ENCODE measurements around the gene LSM11. TPM values are rescaled to one million over a fixed set of nuclear protein-coding genes. Genes with fewer than 3 reads are reported as not detected.

Gene LSM11
- total RNA-seq, 2 experiments from 2014 or later: 7.4 to 8.0 TPM

- H3K9me3 Mint-ChIP-seq: no peaks in the 10 kb centered on the region
- intact Hi-C loops (cut with micrococcal nuclease): no loop called here
- H3K4me1 Mint-ChIP-seq (ENCODE audit: low read depth): peaks cover 20% of the 10 kb centered on the region
- no peak overlapping the region for H3K27ac Mint-ChIP-seq
- no peak for DNase-seq
- peaks cover 37% of the 10 kb centered on the region for H3K36me3 Mint-ChIP-seq
- CTCF ChIA-PET: interaction anchor here (0.9 to 1.3 kb wide), 2 partner anchors 9 to 304 kb away, joined by 3 read pairs; no protein-coding TSS in a partner anchor
- POLR2A ChIA-PET: no interaction called here
- no peak overlapping the region for H3K4me3 Mint-ChIP-seq
- no peaks in the 10 kb centered on the region for H3K27me3 Mint-ChIP-seq
Observed at GRCh38 chr5:157735991-157736390, 7.5 kb upstream of the LSM11 start.

- Mint-ChIP-seq H3K4me1 (ENCODE audit: low read depth) (peaks cover 15% of the 10 kb centered on the region), H3K4me3 (no peak overlapping the region), H3K27ac (no peak overlapping the region), H3K27me3 (no peaks in the 10 kb centered on the region), H3K9me3 (no peaks in the 10 kb centered on the region), H3K36me3 (peaks cover 28% of the 10 kb centered on the region)
- DNase-seq: no peak
- intact Hi-C loops (cut with micrococcal nuclease): loop anchor here (5.0 kb wide), 2 partner anchors 157 to 262 kb away; no protein-coding TSS in a partner anchor
- ChIA-PET POLR2A (interaction anchor here (0.7 kb wide), 1 partner anchor 8 kb away, joined by 3 read pairs; no protein-coding TSS in a partner anchor), CTCF (interaction anchor here (1.3 kb wide), 1 partner anchor 69 kb away, joined by 3 read pairs; the partner anchor contains the start of gene C5orf52)
Observed at GRCh38 chr5:157739388-157740228, 3.9 kb upstream of the LSM11 start.

GRCh38 chr5:157740229-157740610 is 3.3 kb upstream of the LSM11 start:
- DNase-seq: peak; percentile 34
- H3K9me3 Mint-ChIP-seq: no peaks in the 10 kb centered on the region
- H3K27me3 Mint-ChIP-seq: no peaks in the 10 kb centered on the region
- CTCF ChIA-PET: interaction anchor here (1.0 to 1.1 kb wide), 2 partner anchors 22 to 71 kb away, joined by 5 to 7 read pairs; no protein-coding TSS in a partner anchor
- intact Hi-C loops (cut with micrococcal nuclease): loop anchor here (5.0 kb wide), 2 partner anchors 158 to 263 kb away; no protein-coding TSS in a partner anchor
- H3K27ac Mint-ChIP-seq: peak overlapping the region; percentile 30
- H3K4me1 Mint-ChIP-seq (ENCODE audit: low read depth): peaks cover 19% of the 10 kb centered on the region
- H3K4me3 Mint-ChIP-seq: no peak overlapping the region
- POLR2A ChIA-PET: no interaction called here
- peaks cover 26% of the 10 kb centered on the region for H3K36me3 Mint-ChIP-seq

- no peaks in the 10 kb centered on the region for H3K9me3 Mint-ChIP-seq
- intact Hi-C loops (cut with micrococcal nuclease): loop anchor here (5.0 kb wide), 2 partner anchors 159 to 264 kb away; no protein-coding TSS in a partner anchor
- DNase-seq: no peak
- H3K27ac Mint-ChIP-seq: no peak overlapping the region
- no peak overlapping the region for H3K4me3 Mint-ChIP-seq
- ChIA-PET POLR2A (no interaction called here), CTCF (interaction anchor here (1.0 to 4.1 kb wide), 6 partner anchors 19 to 399 kb away, joined by 3 to 57 read pairs (median 6); partner anchors contain the start of gene C5orf52)
- no peaks in the 10 kb centered on the region for H3K27me3 Mint-ChIP-seq
- H3K4me1 Mint-ChIP-seq (ENCODE audit: low read depth): peaks cover 25% of the 10 kb centered on the region
- peaks cover 24% of the 10 kb centered on the region for H3K36me3 Mint-ChIP-seq
Observed at GRCh38 chr5:157741131-157741530, 2.4 kb upstream of the LSM11 start.

GRCh38 chr5:157744051-157745011 is 819 bp downstream of the LSM11 start:
- intact Hi-C loops (cut with micrococcal nuclease): loop anchor here (1.0 to 5.0 kb wide), 3 partner anchors 140 to 267 kb away; no protein-coding TSS in a partner anchor
- POLR2A ChIA-PET: interaction anchor here (1.4 to 1.5 kb wide), 3 partner anchors 13 to 148 kb away, joined by 3 to 9 read pairs (median 5); partner anchors contain the start of gene THG1L
- no peaks in the 10 kb centered on the region for H3K9me3 Mint-ChIP-seq
- peaks cover 9% of the 10 kb centered on the region for H3K36me3 Mint-ChIP-seq
- H3K4me3 Mint-ChIP-seq: peak overlapping the region; percentile 87
- peaks cover 52% of the 10 kb centered on the region for H3K4me1 Mint-ChIP-seq (ENCODE audit: low read depth)
- H3K27me3 Mint-ChIP-seq: no peaks in the 10 kb centered on the region
- CTCF ChIA-PET: interaction anchor here (0.8 to 4.1 kb wide), 45 partner anchors 9 to 440 kb away, joined by 3 to 57 read pairs (median 6); partner anchors contain the start of genes C5orf52, NIPAL4, SOX30 and THG1L
- peak; percentile 44 for DNase-seq
- H3K27ac Mint-ChIP-seq: peak overlapping the region; percentile 55

GRCh38 chr5:157745041-157745456 is 1.5 kb downstream of the LSM11 start:
- ChIA-PET POLR2A (interaction anchor here (1.4 to 1.5 kb wide), 2 partner anchors 14 to 149 kb away, joined by 3 to 5 read pairs; partner anchors contain the start of gene THG1L), CTCF (interaction anchor here (1.0 to 5.5 kb wide), 4 partner anchors 9 to 313 kb away, joined by 3 to 19 read pairs (median 3); no protein-coding TSS in a partner anchor)
- Mint-ChIP-seq H3K27me3 (no peaks in the 10 kb centered on the region), H3K4me1 (ENCODE audit: low read depth) (peaks cover 60% of the 10 kb centered on the region), H3K27ac (no peak overlapping the region), H3K36me3 (peaks cover 5% of the 10 kb centered on the region), H3K4me3 (peak overlapping the region; percentile 87), H3K9me3 (no peaks in the 10 kb centered on the region)
- intact Hi-C loops (cut with micrococcal nuclease): no loop called here
- no peak for DNase-seq

GRCh38 chr5:157747173-157747740 is 3.7 kb downstream of the LSM11 start:
- H3K27ac Mint-ChIP-seq: peak overlapping the region; percentile 61
- ChIA-PET CTCF (interaction anchor here (1.0 to 5.5 kb wide), 4 partner anchors 15 to 405 kb away, joined by 3 to 19 read pairs (median 3); no protein-coding TSS in a partner anchor), POLR2A (interaction anchor here (1.2 kb wide), 1 partner anchor 16 kb away, joined by 4 read pairs; the partner anchor contains the start of gene THG1L)
- H3K36me3 Mint-ChIP-seq: peaks cover 4% of the 10 kb centered on the region
- intact Hi-C loops (cut with micrococcal nuclease): no loop called here
- H3K4me3 Mint-ChIP-seq: no peak overlapping the region
- no peaks in the 10 kb centered on the region for H3K9me3 Mint-ChIP-seq
- H3K27me3 Mint-ChIP-seq: no peaks in the 10 kb centered on the region
- no peak for DNase-seq
- peaks cover 63% of the 10 kb centered on the region for H3K4me1 Mint-ChIP-seq (ENCODE audit: low read depth)

GRCh38 chr5:157747766-157748700 is 4.5 kb downstream of the LSM11 start:
- ChIA-PET CTCF (interaction anchor here (0.8 to 5.5 kb wide), 10 partner anchors 11 to 406 kb away, joined by 3 to 19 read pairs (median 3); partner anchors contain the start of gene THG1L), POLR2A (interaction anchor here (0.6 to 1.2 kb wide), 3 partner anchors 9 to 113 kb away, joined by 3 to 5 read pairs (median 4); partner anchors contain the start of gene THG1L)
- H3K9me3 Mint-ChIP-seq: no peaks in the 10 kb centered on the region
- peaks cover 8% of the 10 kb centered on the region for H3K36me3 Mint-ChIP-seq
- no peak overlapping the region for H3K4me3 Mint-ChIP-seq
- DNase-seq: peak; percentile 37
- H3K27me3 Mint-ChIP-seq: no peaks in the 10 kb centered on the region
- peaks cover 58% of the 10 kb centered on the region for H3K4me1 Mint-ChIP-seq (ENCODE audit: low read depth)
- intact Hi-C loops (cut with micrococcal nuclease): loop anchor here (2.0 kb wide), 1 partner anchor 111 kb away; the partner anchor contains the start of gene CLINT1
- peak overlapping the region; percentile 61 for H3K27ac Mint-ChIP-seq

GRCh38 chr5:157748760-157749461 is 5.4 kb downstream of the LSM11 start:
- intact Hi-C loops (cut with micrococcal nuclease): loop anchor here (2.0 kb wide), 1 partner anchor 110 kb away; the partner anchor contains the start of gene CLINT1
- Mint-ChIP-seq H3K4me1 (ENCODE audit: low read depth) (peaks cover 55% of the 10 kb centered on the region), H3K27me3 (no peaks in the 10 kb centered on the region), H3K27ac (peak overlapping the region; percentile 1), H3K4me3 (no peak overlapping the region), H3K36me3 (peaks cover 10% of the 10 kb centered on the region), H3K9me3 (no peaks in the 10 kb centered on the region)
- ChIA-PET CTCF (interaction anchor here (0.8 to 5.5 kb wide), 9 partner anchors 11 to 201 kb away, joined by 3 to 19 read pairs (median 3); partner anchors contain the start of gene THG1L), POLR2A (interaction anchor here (0.6 to 0.8 kb wide), 2 partner anchors 112 to 209 kb away, joined by 3 to 5 read pairs; no protein-coding TSS in a partner anchor)
- peak; percentile 44 for DNase-seq

Measured in activated CD4-positive, alpha-beta memory T cell treated with anti-CD3 and anti-CD28 coated beads for 36 hours (primary cell).